IPS-15b (cell line): ENCODE results near the gene LSM10.

Source experiments
- H3K27me3 ChIP-seq: one replicate; pipeline ENCODE4 v1.6.1; 2013; ENCODE audit warnings: low read length; ENCODE audit not compliant: control insufficient read depth, insufficient read depth
- H3K36me3 ChIP-seq: one replicate; pipeline ENCODE4 v1.6.1; 2013; ENCODE audit warnings: low read length; ENCODE audit not compliant: control insufficient read depth, insufficient read depth
- H3K4me1 ChIP-seq: one replicate; pipeline ENCODE4 v1.6.1; 2013; ENCODE audit warnings: mild to moderate bottlenecking, low read length; ENCODE audit not compliant: control insufficient read depth, insufficient read depth
- H3K4me3 ChIP-seq: one replicate; pipeline ENCODE4 v1.5.1; 2013; ENCODE audit warnings: low read depth, low read length
- H3K9ac ChIP-seq: one replicate; pipeline ENCODE4 v1.6.1; 2013; ENCODE audit warnings: low read depth, mild to moderate bottlenecking, low read length
- H3K9me3 ChIP-seq: one replicate; pipeline ENCODE4 v1.6.1; 2013; ENCODE audit warnings: mild to moderate bottlenecking, low read length; ENCODE audit not compliant: control insufficient read depth, insufficient read depth

The LSM10 gene

DNA sequence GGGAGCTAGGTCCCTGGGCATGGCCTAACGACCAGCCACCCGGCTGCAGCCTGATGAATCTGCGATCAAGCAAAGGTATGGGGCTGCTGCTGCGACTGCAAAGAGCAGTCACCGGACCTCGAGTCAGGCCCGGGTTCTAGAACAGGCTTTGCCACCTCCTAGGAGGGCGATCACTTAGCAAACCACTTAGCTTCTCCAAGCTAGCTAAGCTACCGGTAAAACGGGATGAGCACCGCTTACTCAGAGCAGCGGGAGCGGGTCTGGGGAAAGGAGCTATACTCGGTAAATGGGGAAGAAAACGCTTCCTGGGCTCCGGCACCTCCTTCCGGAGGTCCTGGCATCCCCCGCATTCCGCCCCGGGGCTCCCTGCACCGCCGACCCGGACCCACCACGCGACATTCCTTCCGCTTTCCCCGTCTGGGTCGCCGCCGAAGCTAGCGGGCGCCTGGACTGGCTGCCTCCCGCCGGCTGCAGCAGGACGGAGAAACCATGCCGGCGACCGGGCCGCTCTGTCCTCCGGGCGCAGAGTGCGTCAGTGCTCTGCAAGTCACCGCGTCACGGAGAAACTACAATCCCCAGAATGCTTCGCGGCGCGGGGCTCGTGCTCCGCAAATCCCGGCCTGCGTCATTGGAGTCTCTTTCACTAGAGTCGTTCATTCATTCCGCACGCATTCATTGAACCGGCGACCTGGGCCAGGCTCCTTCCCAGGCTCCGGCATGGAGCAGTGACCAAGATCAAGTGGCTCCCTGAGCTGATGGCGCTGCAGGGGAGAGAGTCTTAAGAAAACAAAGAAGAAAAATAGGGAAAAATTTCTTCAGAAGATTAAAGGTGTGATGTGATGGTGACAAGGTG is at the start of gene LSM10:
Gene LSM10 (minus strand): TSS at position 531 of the 853 bp plus-strand sequence. CDS start 3,779 bp downstream, outside the sequence.
- Histone ChIP-seq H3K36me3 (peaks cover 14% of the 10 kb centered on the region), H3K4me3 (peak within 1 kb of the TSS; percentile 93), H3K9me3 (no peaks in the 10 kb centered on the region), H3K9ac (peak within 1 kb of the TSS; percentile 94), H3K4me1 (no peaks in the 10 kb centered on the region), H3K27me3 (no peaks in the 10 kb centered on the region)

DNA sequence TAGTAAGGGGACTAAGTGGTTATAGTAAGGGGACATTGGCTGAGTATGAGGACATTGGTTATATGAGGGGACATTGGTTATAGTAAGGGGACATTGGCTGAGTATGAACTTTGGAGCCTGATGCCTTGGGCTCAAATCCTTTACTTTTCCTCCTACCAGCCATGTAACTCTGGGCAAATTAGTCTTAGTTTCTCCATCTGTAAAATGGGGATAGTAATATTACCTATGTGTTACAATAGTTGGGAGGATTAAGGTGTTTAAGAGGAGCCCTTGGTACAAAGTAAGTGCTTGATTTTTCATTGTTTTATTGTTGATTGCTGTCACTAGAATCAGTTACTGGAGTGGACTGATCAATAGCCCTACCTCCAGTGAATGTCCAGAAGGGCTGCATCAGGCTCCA is 49.7 kb upstream of the LSM10 start:
- Histone ChIP-seq H3K36me3 (no peaks in the 10 kb centered on the region), H3K4me1 (no peaks in the 10 kb centered on the region), H3K27me3 (no peaks in the 10 kb centered on the region), H3K9me3 (no peaks in the 10 kb centered on the region), H3K4me3 (no peak overlapping the region), H3K9ac (no peak overlapping the region)

DNA sequence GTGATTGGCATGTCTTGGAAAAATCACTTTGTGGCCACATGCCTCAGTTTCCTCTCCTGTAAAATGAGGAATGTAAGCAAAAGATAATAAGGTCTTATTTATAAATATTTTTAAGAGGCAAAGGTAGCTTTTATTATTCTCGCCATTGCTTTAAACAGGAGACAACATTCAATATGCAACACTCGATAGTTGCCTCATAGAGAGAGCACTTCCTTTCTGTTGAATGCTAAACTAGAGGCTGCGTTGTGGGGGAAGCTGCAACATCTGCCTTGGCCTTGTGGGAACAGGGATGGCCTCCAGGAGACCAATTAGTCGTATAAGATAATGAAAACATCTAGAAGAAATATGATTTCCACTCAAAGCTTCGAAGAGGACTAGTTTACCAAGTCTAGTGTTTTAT is 49.0 kb upstream of the LSM10 start:
- no peaks in the 10 kb centered on the region for H3K4me1 ChIP-seq
- no peak overlapping the region for H3K4me3 ChIP-seq
- no peaks in the 10 kb centered on the region for H3K36me3 ChIP-seq
- no peaks in the 10 kb centered on the region for H3K9me3 ChIP-seq
- no peak overlapping the region for H3K9ac ChIP-seq
- H3K27me3 ChIP-seq = no peaks in the 10 kb centered on the region

DNA sequence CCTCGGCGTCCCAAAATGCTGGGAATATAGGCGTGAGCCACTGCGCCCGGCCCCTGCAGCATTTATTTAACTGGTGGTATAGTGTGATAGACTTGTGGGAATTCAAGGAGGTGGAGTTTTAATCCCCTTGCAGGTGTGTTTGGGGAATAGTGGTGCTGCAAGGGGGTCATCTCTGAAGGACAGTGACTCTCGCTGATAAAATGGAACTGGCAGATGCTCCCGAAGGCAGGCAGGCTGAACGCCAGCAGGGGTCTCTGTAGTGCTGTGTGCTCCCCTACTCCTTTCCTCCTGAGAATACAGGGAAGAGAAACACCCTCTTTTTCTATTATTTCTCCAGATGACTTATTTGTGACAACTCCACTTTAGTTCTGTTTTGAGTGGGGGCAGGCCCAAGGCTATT is 48.6 kb upstream of the LSM10 start:
- no peaks in the 10 kb centered on the region for H3K27me3 ChIP-seq
- no peaks in the 10 kb centered on the region for H3K36me3 ChIP-seq
- H3K4me1 ChIP-seq = no peaks in the 10 kb centered on the region
- no peak overlapping the region for H3K9ac ChIP-seq
- H3K4me3 ChIP-seq = no peak overlapping the region
- no peaks in the 10 kb centered on the region for H3K9me3 ChIP-seq

DNA sequence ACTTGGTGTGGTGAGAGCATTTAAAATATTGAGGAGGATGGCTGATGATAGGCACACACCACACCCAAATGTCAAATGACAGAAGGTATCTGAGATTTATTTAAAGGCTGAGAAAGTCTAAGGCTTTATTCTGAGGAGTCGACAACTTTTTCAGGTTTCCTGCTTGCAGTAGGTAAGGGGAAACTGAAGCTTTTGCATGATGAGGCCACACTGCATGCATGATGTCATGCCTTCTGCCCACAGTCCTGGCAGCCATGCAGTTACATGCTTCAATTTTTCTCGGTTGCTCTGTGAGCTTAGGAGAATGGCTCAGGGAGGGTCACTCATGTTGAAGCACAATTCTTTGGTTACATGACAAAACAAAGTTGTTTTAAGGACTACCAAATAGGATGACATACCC is 45.6 kb upstream of the LSM10 start:
- H3K36me3 ChIP-seq = no peaks in the 10 kb centered on the region
- H3K9ac ChIP-seq = no peak overlapping the region
- H3K9me3 ChIP-seq = no peaks in the 10 kb centered on the region
- H3K4me3 ChIP-seq = no peak overlapping the region
- H3K4me1 ChIP-seq = peaks cover 6% of the 10 kb centered on the region
- no peaks in the 10 kb centered on the region for H3K27me3 ChIP-seq

DNA sequence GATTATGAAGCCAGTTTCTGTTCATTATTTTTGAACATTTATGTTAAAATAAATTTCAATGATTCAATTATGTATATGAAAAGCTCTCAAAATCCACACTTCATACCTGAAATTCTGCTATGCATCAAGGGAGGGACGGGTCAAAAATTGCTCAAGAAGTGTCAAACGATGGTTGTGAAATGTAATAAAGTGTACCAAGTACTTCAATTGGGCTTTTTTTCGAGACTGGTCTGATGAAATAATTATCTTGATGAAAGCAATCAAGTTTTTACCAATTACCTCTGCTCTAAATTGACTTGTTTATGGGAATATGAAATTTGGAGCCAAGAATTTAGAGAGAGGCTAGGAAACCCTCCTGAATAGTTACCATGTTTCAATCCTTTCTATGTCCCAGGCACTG is 44.6 kb upstream of the LSM10 start:
- Histone ChIP-seq H3K36me3 (no peaks in the 10 kb centered on the region), H3K9ac (no peak overlapping the region), H3K4me3 (no peak overlapping the region), H3K27me3 (no peaks in the 10 kb centered on the region), H3K4me1 (peaks cover 6% of the 10 kb centered on the region), H3K9me3 (no peaks in the 10 kb centered on the region)

DNA sequence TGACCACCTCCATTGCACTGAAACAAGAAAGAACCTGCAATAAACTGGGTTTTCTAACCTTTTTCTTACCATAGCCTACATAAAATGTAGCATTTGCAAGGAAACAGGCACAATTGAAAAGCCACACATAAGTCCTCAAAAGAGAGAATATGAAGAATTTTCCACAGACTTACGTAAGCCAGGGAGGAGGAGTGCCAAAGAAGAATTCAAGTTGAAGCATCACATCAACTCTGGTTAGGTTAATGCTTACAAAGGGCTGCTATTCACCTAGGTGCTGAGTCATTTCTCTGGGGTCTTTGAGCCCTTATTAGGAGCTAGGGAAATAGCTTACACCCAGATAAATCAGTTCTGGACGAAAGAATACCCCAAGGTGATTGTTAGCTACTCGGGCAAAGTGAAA is 42.9 kb upstream of the LSM10 start:
- Histone ChIP-seq H3K9me3 (no peaks in the 10 kb centered on the region), H3K9ac (no peak overlapping the region), H3K27me3 (no peaks in the 10 kb centered on the region), H3K36me3 (no peaks in the 10 kb centered on the region), H3K4me1 (peaks cover 6% of the 10 kb centered on the region), H3K4me3 (no peak overlapping the region)

DNA sequence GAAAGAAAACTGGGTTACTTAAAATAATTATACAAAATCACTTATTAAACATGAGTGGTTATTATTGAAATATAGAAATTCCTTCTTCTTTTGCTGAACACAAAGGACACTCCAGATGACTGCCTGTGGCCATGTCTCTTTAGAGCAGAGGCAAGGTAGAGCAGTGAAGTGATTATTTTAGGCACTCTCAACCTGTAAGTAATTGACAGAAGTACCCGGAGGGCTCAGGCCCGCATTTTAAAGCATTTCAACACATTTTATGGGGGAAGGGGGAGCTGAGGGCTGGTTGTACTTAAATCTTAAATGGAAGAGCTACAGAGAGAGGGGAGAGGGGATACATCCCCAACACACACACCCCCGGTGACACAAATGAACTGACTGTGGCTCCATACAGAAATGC is 42.3 kb upstream of the LSM10 start:
- Histone ChIP-seq H3K27me3 (no peaks in the 10 kb centered on the region), H3K4me1 (peaks cover 6% of the 10 kb centered on the region), H3K9ac (no peak overlapping the region), H3K36me3 (no peaks in the 10 kb centered on the region), H3K4me3 (no peak overlapping the region), H3K9me3 (no peaks in the 10 kb centered on the region)

DNA sequence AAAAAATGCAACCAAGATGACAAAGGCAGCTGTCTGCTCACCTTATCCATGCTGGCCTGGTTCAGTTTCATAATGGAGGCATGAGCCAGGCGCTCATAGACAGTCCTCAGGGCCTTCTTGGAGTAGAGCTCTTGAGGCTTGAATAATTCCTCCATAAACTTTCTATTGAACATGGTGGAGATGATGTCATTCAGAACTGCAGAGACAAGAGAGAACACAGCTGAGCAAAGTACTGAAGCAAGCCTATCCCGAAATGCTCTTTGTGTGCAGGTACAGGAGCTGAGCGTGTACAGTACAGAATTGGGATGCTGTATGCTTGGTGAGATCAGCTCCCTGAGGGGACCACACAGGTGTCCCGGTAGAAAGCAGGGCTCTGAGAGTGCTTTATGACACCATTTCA is 41.0 kb upstream of the LSM10 start:
- no peak overlapping the region for H3K9ac ChIP-seq
- H3K9me3 ChIP-seq = no peaks in the 10 kb centered on the region
- H3K36me3 ChIP-seq = no peaks in the 10 kb centered on the region
- H3K4me1 ChIP-seq = peaks cover 6% of the 10 kb centered on the region
- H3K4me3 ChIP-seq = no peak overlapping the region
- no peaks in the 10 kb centered on the region for H3K27me3 ChIP-seq

DNA sequence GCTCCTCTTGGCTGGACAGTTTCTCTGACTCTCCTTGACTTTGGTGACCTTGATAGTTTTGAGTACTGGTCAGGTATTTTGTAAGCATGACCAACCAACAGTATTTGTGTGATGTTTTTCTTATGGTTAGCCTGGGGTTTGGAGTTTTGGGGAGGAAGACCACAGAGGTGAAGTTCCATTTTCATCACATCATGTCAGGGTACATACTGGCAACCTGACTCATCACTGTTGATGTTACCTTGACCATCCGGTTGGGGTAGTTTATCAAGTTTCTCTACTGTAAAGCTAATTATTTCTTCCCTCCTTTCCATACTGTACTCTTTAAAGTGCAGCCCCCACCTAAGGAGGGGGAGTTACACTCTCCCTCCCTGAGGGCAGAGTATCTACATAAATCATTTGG is 39.1 kb upstream of the LSM10 start:
- Histone ChIP-seq H3K27me3 (no peaks in the 10 kb centered on the region), H3K4me1 (peaks cover 6% of the 10 kb centered on the region), H3K9me3 (no peaks in the 10 kb centered on the region), H3K36me3 (no peaks in the 10 kb centered on the region), H3K9ac (no peak overlapping the region), H3K4me3 (no peak overlapping the region)

DNA sequence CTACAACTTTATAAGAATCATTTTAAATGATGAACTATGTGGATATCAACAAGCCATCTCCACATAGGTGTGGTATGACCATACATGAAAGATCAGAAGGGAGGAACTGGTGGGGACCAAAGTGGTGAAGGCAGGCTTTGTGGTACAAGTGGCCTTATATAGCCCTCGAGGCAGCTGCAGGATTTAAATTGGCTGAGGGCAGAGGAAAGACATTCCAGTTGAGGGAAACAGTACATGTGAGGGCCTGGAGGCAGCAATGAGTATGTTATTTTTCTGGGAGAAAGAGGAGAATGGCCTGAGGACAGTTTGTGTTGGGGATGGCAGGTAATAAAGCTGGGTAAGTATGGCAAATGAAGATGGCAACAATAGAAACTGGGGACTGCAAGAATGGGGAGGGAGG is 35.4 kb upstream of the LSM10 start:
- Histone ChIP-seq H3K36me3 (peaks cover 2% of the 10 kb centered on the region), H3K9me3 (no peaks in the 10 kb centered on the region), H3K4me3 (no peak overlapping the region), H3K4me1 (no peaks in the 10 kb centered on the region), H3K27me3 (no peaks in the 10 kb centered on the region), H3K9ac (no peak overlapping the region)

DNA sequence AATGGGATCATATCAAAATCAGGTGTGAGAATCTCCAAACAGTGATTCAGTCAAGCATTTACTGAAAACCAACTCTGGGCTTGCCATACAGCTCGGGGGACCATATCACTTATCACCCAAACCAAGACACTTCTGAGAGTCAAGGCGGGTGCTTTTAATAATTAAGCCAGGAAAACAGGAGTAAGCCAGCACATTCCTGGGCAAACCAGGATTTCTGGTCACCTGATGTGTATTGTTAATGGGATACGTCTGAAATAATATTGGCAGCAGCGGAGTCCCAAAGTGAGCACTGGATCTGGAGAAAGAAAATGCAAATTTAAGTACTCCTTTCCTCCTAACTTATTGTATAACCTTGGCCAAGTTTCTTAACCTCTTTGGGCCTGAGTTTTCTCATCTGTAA is 34.9 kb upstream of the LSM10 start:
- no peaks in the 10 kb centered on the region for H3K27me3 ChIP-seq
- no peak overlapping the region for H3K9ac ChIP-seq
- H3K4me3 ChIP-seq = no peak overlapping the region
- peaks cover 2% of the 10 kb centered on the region for H3K36me3 ChIP-seq
- no peaks in the 10 kb centered on the region for H3K9me3 ChIP-seq
- no peaks in the 10 kb centered on the region for H3K4me1 ChIP-seq
